Panc1 (cell line): ENCODE results near the gene BIRC7. TPM values are rescaled to one million over a fixed set of nuclear protein-coding genes. Genes with fewer than 3 reads are reported as not detected.

ENCODE experiments used
- ATAC-seq: fragments of 200-7000 bp; cut with Tn5 transposase; 2 replicates; pipeline ENCODE4 v1.9.1; 2020; ENCODE audit warnings: mild to moderate bottlenecking, moderate library complexity
- BruUV-seq: library from RNA; stranded (reverse); fragments of 400-500 nt; replicated peaks from 2 replicates; lab custom pipeline; 2021; lab: Mats Ljungman, UMichigan
- CTCF ChIA-PET: fragments of 300-600 bp; sonication (Branson Sonifier 250); formaldehyde crosslinking; loops from one replicate; lab custom pipeline; 2022; ENCODE audit warnings: antibody characterized with exemption; lab: Charles Lee
- POLR2A ChIA-PET: fragments of 300-600 bp; sonication (Branson Sonifier 250); formaldehyde crosslinking; loops from one replicate; lab custom pipeline; 2022; ENCODE audit warnings: antibody characterized with exemption; lab: Charles Lee
- DNase-seq: peaks from one replicate; pipeline ENCODE4 v3.0.0-alpha.2; 2010; ENCODE audit warnings: low read depth, low spot score
- H3K27ac ChIP-seq: 2 replicates; pipeline ENCODE4 v1.5.1; 2011; ENCODE audit warnings: mild to moderate bottlenecking, low read length, inconsistent platforms
- H3K27me3 ChIP-seq: fragments of 200-500 bp; sonication (Bioruptor generic); 2 replicates; pipeline ENCODE4 v1.6.0; 2014; ENCODE audit warnings: low read length, inconsistent platforms; ENCODE audit not compliant: control insufficient read depth, insufficient read depth
- H3K36me3 ChIP-seq: fragments of 200-500 bp; sonication (Bioruptor generic); 2 replicates; pipeline ENCODE4 v1.5.1; 2014; ENCODE audit warnings: inconsistent platforms, mild to moderate bottlenecking, low read length, moderate library complexity; ENCODE audit not compliant: control insufficient read depth, insufficient read depth
- H3K4me1 ChIP-seq: 2 replicates; pipeline ENCODE4 v1.5.1; 2011; ENCODE audit warnings: inconsistent platforms, mild to moderate bottlenecking, low read length, moderate library complexity; ENCODE audit not compliant: control insufficient read depth, insufficient read depth
- H3K4me3 ChIP-seq, 2 experiments: 2 replicates each; pipeline ENCODE4 v1.5.1; 2011 to 2012; ENCODE audit warnings: low read depth in 2 of 2, low read length in 2 of 2, mild to moderate bottlenecking in 2 of 2, inconsistent platforms in 1 of 2, moderate library complexity in 1 of 2
- H3K9me3 ChIP-seq: fragments of 200-500 bp; sonication (Bioruptor generic); 2 replicates; pipeline ENCODE4 v1.5.1; 2014; ENCODE audit warnings: low read depth, mild to moderate bottlenecking, inconsistent platforms, low read length, moderate library complexity; ENCODE audit not compliant: control insufficient read depth, insufficient read depth
- POLR2AphosphoS5 ChIP-seq: IDR thresholded peaks from 2 replicates; pipeline ENCODE4 v1.6.1; 2012; ENCODE audit warnings: mild to moderate bottlenecking, low read depth, low read length, moderate library complexity
- SIN3A ChIP-seq: IDR thresholded peaks from 2 replicates; pipeline ENCODE4 v1.6.1; 2012; ENCODE audit warnings: low read depth, mild to moderate bottlenecking, low read length, moderate library complexity, borderline replicate concordance; ENCODE audit not compliant: insufficient read depth
- TCF7L2 ChIP-seq: IDR thresholded peaks from 2 replicates; pipeline ENCODE4 v1.6.1; 2011; ENCODE audit warnings: mild to moderate bottlenecking, low read depth, low read length, inconsistent platforms
- in situ Hi-C: cut with HindIII; loops from 2 replicates; pipeline ENCODE4 v1.10.0; 2016; ENCODE audit warnings: low sequenced_read_pairs, low pct_unique_long_range_greater_than_20kb
- intact Hi-C: fragments of 100-400 bp; cut with micrococcal nuclease; formaldehyde crosslinking; loops from one replicate; pipeline ENCODE4 v1.10.0; 2022; ENCODE audit not compliant: unreplicated experiment
- total RNA-seq: library from RNA; stranded (reverse); gene quantifications from one replicate; pipeline ENCODE4 v1.2.1, GENCODE V29; 2021; ENCODE audit not compliant: unreplicated experiment
- TF ChIP-seq, protein P1 (sequence below), 2 experiments: IDR thresholded peaks; 2 replicates each; pipeline ENCODE4 v1.6.1; 2011 to 2012; ENCODE audit warnings: low read depth in 2 of 2, control low read depth in 1 of 2, low read length in 1 of 2, mild to moderate bottlenecking in 1 of 2, moderate library complexity in 1 of 2; ENCODE audit not compliant: insufficient read depth in 1 of 2
- TF ChIP-seq, protein P2 (sequence below): fragments of 450-650 bp; IDR thresholded peaks from 2 replicates; pipeline ENCODE4 v1.5.1; 2017; ENCODE audit warnings: mild to moderate bottlenecking

Gene BIRC7
- total RNA-seq, 1 experiment from 2014 or later = 9.0 TPM

DNA sequence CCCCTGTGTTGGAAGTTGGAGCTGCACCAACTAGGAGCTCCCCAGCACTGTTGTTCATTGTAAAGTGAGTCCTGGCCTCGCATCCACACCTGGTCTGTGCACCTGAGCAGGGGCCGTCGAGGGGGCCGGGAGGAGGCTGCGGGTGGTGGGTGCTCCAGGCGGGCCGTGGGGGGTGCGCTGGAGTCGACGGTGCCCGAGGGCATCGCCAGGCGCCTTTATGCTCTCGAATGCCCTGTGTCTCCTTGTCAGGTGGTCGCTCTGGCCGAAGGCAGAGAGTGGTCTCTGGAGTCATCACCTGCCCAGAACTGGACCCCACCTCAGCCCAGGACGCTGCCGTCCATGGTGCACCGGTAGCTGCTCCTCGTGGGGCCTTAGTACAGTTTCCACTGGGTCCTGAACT, 41.3 kb downstream of the BIRC7 start:
- Histone ChIP-seq H3K36me3 (no peaks in the 10 kb centered on the region; the same call in none of the 2 replicates), H3K4me1 (peaks cover 11% of the 10 kb centered on the region), H3K27ac (no peak overlapping the region), H3K9me3 (no peaks in the 10 kb centered on the region), H3K4me3 (no peak overlapping the region), H3K27me3 (no peaks in the 10 kb centered on the region)
- intact Hi-C loops (no loop called here), in situ Hi-C loops (loop anchor here (5.0 to 25.0 kb wide), 2 partner anchors 55 to 110 kb away; no protein-coding TSS in a partner anchor)
- no TSS peak for BruUV-seq
- ATAC-seq = no peak
- ChIA-PET CTCF (interaction anchor here (0.7 to 1.2 kb wide), 3 partner anchors 29 to 104 kb away, joined by 3 to 5 read pairs (median 3); no protein-coding TSS in a partner anchor), POLR2A (no interaction called here)
- DNase-seq = no peak
- TF ChIP-seq TCF7L2 = no peak
- TF ChIP-seq SIN3A = no peak
- TF ChIP-seq, protein P1, sequence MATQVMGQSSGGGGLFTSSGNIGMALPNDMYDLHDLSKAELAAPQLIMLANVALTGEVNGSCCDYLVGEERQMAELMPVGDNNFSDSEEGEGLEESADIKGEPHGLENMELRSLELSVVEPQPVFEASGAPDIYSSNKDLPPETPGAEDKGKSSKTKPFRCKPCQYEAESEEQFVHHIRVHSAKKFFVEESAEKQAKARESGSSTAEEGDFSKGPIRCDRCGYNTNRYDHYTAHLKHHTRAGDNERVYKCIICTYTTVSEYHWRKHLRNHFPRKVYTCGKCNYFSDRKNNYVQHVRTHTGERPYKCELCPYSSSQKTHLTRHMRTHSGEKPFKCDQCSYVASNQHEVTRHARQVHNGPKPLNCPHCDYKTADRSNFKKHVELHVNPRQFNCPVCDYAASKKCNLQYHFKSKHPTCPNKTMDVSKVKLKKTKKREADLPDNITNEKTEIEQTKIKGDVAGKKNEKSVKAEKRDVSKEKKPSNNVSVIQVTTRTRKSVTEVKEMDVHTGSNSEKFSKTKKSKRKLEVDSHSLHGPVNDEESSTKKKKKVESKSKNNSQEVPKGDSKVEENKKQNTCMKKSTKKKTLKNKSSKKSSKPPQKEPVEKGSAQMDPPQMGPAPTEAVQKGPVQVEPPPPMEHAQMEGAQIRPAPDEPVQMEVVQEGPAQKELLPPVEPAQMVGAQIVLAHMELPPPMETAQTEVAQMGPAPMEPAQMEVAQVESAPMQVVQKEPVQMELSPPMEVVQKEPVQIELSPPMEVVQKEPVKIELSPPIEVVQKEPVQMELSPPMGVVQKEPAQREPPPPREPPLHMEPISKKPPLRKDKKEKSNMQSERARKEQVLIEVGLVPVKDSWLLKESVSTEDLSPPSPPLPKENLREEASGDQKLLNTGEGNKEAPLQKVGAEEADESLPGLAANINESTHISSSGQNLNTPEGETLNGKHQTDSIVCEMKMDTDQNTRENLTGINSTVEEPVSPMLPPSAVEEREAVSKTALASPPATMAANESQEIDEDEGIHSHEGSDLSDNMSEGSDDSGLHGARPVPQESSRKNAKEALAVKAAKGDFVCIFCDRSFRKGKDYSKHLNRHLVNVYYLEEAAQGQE (IDR thresholded peaks at IDR 0.05; ENCODE audit: insufficient read depth in 1 of 2, low read depth in 2 of 2, low read length in 1 of 2) = no peak
- TF ChIP-seq, protein P2, sequence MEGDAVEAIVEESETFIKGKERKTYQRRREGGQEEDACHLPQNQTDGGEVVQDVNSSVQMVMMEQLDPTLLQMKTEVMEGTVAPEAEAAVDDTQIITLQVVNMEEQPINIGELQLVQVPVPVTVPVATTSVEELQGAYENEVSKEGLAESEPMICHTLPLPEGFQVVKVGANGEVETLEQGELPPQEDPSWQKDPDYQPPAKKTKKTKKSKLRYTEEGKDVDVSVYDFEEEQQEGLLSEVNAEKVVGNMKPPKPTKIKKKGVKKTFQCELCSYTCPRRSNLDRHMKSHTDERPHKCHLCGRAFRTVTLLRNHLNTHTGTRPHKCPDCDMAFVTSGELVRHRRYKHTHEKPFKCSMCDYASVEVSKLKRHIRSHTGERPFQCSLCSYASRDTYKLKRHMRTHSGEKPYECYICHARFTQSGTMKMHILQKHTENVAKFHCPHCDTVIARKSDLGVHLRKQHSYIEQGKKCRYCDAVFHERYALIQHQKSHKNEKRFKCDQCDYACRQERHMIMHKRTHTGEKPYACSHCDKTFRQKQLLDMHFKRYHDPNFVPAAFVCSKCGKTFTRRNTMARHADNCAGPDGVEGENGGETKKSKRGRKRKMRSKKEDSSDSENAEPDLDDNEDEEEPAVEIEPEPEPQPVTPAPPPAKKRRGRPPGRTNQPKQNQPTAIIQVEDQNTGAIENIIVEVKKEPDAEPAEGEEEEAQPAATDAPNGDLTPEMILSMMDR = no peak
- no peak for TF ChIP-seq POLR2AphosphoS5

DNA sequence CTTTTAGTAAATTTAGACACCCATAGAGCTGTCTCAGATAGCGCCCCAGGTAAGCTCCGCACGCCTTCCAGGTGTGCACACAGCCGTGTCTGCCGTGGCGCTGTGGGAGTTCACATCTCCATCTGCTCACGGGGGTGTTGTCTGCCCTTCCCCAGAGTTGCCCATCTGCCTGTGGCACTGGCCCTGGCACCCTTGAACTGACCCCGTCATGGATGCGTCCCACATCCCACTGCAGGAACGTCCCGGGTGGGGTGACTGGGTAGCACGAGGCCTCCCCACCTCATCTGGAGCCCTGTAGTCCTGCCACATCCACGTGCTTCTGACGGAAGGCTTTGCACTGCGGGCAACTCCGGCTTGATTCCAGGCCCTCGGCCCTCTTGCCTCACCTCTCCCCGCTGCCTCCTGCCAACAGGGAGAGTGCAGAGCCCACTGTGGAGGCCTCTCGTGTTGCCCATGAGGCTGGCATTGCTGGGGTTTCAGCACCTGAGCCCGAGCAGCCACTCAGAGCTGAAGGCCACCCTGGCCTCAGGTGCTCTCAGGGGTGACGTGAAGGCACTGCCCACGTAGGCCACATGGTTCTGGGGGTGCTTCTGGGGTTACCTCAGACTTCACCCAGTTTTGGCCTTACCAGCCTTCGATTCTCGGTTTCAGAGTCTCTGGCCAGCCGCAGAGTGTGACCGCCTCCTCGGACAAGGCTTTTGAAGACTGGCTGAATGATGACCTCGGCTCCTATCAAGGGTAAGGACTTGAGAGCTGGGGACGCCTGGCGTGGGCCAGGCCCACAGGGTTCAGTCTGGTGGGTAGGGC, 42.0 kb downstream of the BIRC7 start:
- Histone ChIP-seq H3K36me3 (no peaks in the 10 kb centered on the region; the same call in none of the 2 replicates), H3K9me3 (no peaks in the 10 kb centered on the region), H3K4me1 (peaks cover 11% of the 10 kb centered on the region), H3K27me3 (no peaks in the 10 kb centered on the region), H3K4me3 (no peak overlapping the region), H3K27ac (no peak overlapping the region)
- intact Hi-C loops (no loop called here), in situ Hi-C loops (loop anchor here (5.0 to 25.0 kb wide), 2 partner anchors 55 to 110 kb away; no protein-coding TSS in a partner anchor)
- ChIA-PET POLR2A (no interaction called here), CTCF (interaction anchor here (1.0 kb wide), 1 partner anchor 54 kb away, joined by 3 read pairs; no protein-coding TSS in a partner anchor)
- DNase-seq (no peak), ATAC-seq (no peak)
- no TSS peak for BruUV-seq
- TF ChIP-seq TCF7L2 (no peak), POLR2AphosphoS5 (no peak), SIN3A (no peak)
- TF ChIP-seq, protein P2 = no peak
- TF ChIP-seq, protein P1 (IDR thresholded peaks at IDR 0.05; ENCODE audit: insufficient read depth in 1 of 2, low read depth in 2 of 2, low read length in 1 of 2) = no peak
